C4-2B (cell line): ENCODE measurements around the gene SFTPB.

Experiments used
- CTCF ChIP-seq: fragments of 450-650 bp; conservative IDR thresholded peaks from 2 replicates; pipeline ENCODE4 v1.5.1; 2017; ENCODE audit warnings: mild to moderate bottlenecking
- ZFX ChIP-seq: fragments of 450-650 bp; IDR thresholded peaks from 2 replicates; pipeline ENCODE4 v1.6.1; 2017

- no peak for TF ChIP-seq CTCF
- no peak for TF ChIP-seq ZFX
These were observed 14.0 kb downstream of the SFTPB start for GRCh38 chr2:85653996-85654395.
